Measurements from ENCODE around the gene UBAC1. TPM values are rescaled to one million over a fixed set of nuclear protein-coding genes. Genes with fewer than 3 reads are reported as not detected.

The UBAC1 gene
- polyA plus RNA-seq, 1 of the 3 experiments (the other 2 are of a cell fraction) = 67.7 TPM

GRCh38 chr9:135910757-135911156, 50.4 kb downstream of the UBAC1 start (continued):
- no peak for TF ChIP-seq REST (IDR thresholded peaks at IDR 0.05; ENCODE audit: low read depth, low read length)
- TF ChIP-seq TAF1 (IDR thresholded peaks at IDR 0.05; ENCODE audit: borderline replicate concordance, low read depth, low read length) = no peak
- no peak for TF ChIP-seq FOXM1 (IDR thresholded peaks at IDR 0.05; ENCODE audit: low read depth)
- TF ChIP-seq YY1 (IDR thresholded peaks at IDR 0.05; ENCODE audit: low read depth) = no peak
- TF ChIP-seq, protein P1, sequence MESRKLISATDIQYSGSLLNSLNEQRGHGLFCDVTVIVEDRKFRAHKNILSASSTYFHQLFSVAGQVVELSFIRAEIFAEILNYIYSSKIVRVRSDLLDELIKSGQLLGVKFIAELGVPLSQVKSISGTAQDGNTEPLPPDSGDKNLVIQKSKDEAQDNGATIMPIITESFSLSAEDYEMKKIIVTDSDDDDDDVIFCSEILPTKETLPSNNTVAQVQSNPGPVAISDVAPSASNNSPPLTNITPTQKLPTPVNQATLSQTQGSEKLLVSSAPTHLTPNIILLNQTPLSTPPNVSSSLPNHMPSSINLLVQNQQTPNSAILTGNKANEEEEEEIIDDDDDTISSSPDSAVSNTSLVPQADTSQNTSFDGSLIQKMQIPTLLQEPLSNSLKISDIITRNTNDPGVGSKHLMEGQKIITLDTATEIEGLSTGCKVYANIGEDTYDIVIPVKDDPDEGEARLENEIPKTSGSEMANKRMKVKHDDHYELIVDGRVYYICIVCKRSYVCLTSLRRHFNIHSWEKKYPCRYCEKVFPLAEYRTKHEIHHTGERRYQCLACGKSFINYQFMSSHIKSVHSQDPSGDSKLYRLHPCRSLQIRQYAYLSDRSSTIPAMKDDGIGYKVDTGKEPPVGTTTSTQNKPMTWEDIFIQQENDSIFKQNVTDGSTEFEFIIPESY (IDR thresholded peaks at IDR 0.05; ENCODE audit: borderline replicate concordance, low read depth) = no peak
- TF ChIP-seq MXI1 (IDR thresholded peaks at IDR 0.05; ENCODE audit: low read depth, low read length) = no peak
- TF ChIP-seq RXRA (IDR thresholded peaks at IDR 0.05; ENCODE audit: borderline replicate concordance, low read depth) = no peak
- no peak for TF ChIP-seq RCOR1 (IDR thresholded peaks at IDR 0.05; ENCODE audit: low read length)
- no peak for TF ChIP-seq SMC3 (IDR thresholded peaks at IDR 0.05; ENCODE audit: low read depth, low read length)
- TF ChIP-seq JUND (IDR thresholded peaks at IDR 0.05) = no peak

DNA sequence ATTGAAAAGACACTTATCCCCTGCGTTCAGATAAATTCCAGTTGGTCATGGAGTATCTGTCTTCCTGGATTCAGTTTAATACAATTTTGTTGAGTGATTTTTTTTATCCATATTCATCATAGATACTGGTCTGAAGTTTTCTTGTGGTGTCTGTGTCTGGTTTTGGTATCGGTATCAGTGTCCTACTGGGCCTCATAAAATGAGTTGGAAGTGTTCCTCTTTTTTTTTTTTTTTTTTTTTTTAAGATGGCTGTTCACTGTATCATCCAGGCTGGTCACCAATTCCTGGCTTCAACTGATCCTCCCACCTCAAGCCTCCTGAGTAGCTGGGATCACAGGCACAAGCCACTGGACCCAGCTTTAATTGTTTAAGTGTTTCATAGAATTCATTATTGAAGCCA, 51.0 kb downstream of the UBAC1 start:
- no peak overlapping the region for H3K4me3 ChIP-seq (ENCODE audit: low read depth in 2 of 2, low read length in 1 of 2)
- peaks cover 24 to 44% of the 10 kb centered on the region in 2 experiments for H3K36me3 ChIP-seq (replicated peaks in 1 of 2; ENCODE audit: control insufficient read depth in 1 of 2, insufficient read depth in 2 of 2, low read length in 1 of 2)
- WGBS (ENCODE audit: low lambda C conversion rate) = 92% methylated on average over 2 of the region's 2 CpGs
- peaks cover 4% of the 10 kb centered on the region; the same call in 1 of the 2 replicates for H3K9me3 ChIP-seq
- DNase-seq = no peak
- POLR2A ChIA-PET = no interaction called here
- H3K9ac ChIP-seq = no peak overlapping the region
- peaks cover 13 to 16% of the 10 kb centered on the region in 2 experiments; a peak in 3 of 4 replicates for H3K4me1 ChIP-seq (ENCODE audit: control insufficient read depth in 1 of 2, insufficient read depth in 2 of 2, low read depth in 1 of 2, low read length in 1 of 2)
- H2AFZ ChIP-seq (ENCODE audit: low read depth) = no peak overlapping the region
- H3K27ac ChIP-seq (ENCODE audit: low read depth in 2 of 2, low read length in 1 of 2) = no peak overlapping the region
- H3K27me3 ChIP-seq (ENCODE audit: insufficient read depth) = no peaks in the 10 kb centered on the region
- peaks cover 61% of the 10 kb centered on the region for H3K79me2 ChIP-seq (ENCODE audit: insufficient read depth)
- peaks cover 7% of the 10 kb centered on the region for H3F3A ChIP-seq (replicated peaks; ENCODE audit: insufficient read depth)
- H4K20me1 ChIP-seq (ENCODE audit: insufficient read depth) = peaks cover 12% of the 10 kb centered on the region
- no peak overlapping the region for H3K4me2 ChIP-seq
- no peaks in the 10 kb centered on the region for H3K9me2 ChIP-seq
- CTCF ChIA-PET = no interaction called here
- no peak for TF ChIP-seq REST (IDR thresholded peaks at IDR 0.05; ENCODE audit: low read depth, low read length)
- TF ChIP-seq NRF1 (IDR thresholded peaks at IDR 0.05; ENCODE audit: low read depth, low read length) = no peak
- TF ChIP-seq, protein P2, sequence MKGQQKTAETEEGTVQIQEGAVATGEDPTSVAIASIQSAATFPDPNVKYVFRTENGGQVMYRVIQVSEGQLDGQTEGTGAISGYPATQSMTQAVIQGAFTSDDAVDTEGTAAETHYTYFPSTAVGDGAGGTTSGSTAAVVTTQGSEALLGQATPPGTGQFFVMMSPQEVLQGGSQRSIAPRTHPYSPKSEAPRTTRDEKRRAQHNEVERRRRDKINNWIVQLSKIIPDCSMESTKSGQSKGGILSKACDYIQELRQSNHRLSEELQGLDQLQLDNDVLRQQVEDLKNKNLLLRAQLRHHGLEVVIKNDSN (IDR thresholded peaks at IDR 0.05; ENCODE audit: borderline replicate concordance, low read depth) = no peak
- TF ChIP-seq, protein P1 (IDR thresholded peaks at IDR 0.05; ENCODE audit: borderline replicate concordance, low read depth) = no peak
- no peak for TF ChIP-seq USF2 (IDR thresholded peaks at IDR 0.05; ENCODE audit: borderline replicate concordance, low read depth, low read length)
- TF ChIP-seq FOSL2 (IDR thresholded peaks at IDR 0.05; ENCODE audit: borderline replicate concordance, low read depth) = no peak
- TF ChIP-seq MXI1 (IDR thresholded peaks at IDR 0.05; ENCODE audit: low read depth, low read length) = no peak
- no peak for TF ChIP-seq MAX (IDR thresholded peaks at IDR 0.05; ENCODE audit: low read depth)
- no peak for TF ChIP-seq TCF12 (IDR thresholded peaks at IDR 0.05)
- TF ChIP-seq POLR2AphosphoS5 (IDR thresholded peaks at IDR 0.05; ENCODE audit: low read depth, low read length) = no peak
- TF ChIP-seq RFX5 (IDR thresholded peaks at IDR 0.05; ENCODE audit: low read length) = no peak

Measured in SK-N-SH (cell line).